HT1080 (cell line): ENCODE measurements around the gene CDC34. TPM values are rescaled to one million over a fixed set of nuclear protein-coding genes. Genes with fewer than 3 reads are reported as not detected.

ENCODE experiments used
- DNase-seq: peaks from one replicate; pipeline ENCODE4 v3.0.0-alpha.2; 2015; ENCODE audit warnings: low read depth
- total RNA-seq: library from RNA; depleted of rRNA; stranded (reverse); fragments of >200 nt; shearing (Covaris generic); gene quantifications from 2 replicates; pipeline ENCODE4 v1.2.3, GENCODE V29; 2014

The CDC34 gene
- total RNA-seq, 1 experiment from 2014 or later = 107 TPM

GRCh38 chr19:540867-541637 lies 9.5 kb downstream of the CDC34 start:
- no peak for DNase-seq

- no peak for DNase-seq
These were observed 10.1 kb downstream of the CDC34 start for GRCh38 chr19:541699-542098.

DNA sequence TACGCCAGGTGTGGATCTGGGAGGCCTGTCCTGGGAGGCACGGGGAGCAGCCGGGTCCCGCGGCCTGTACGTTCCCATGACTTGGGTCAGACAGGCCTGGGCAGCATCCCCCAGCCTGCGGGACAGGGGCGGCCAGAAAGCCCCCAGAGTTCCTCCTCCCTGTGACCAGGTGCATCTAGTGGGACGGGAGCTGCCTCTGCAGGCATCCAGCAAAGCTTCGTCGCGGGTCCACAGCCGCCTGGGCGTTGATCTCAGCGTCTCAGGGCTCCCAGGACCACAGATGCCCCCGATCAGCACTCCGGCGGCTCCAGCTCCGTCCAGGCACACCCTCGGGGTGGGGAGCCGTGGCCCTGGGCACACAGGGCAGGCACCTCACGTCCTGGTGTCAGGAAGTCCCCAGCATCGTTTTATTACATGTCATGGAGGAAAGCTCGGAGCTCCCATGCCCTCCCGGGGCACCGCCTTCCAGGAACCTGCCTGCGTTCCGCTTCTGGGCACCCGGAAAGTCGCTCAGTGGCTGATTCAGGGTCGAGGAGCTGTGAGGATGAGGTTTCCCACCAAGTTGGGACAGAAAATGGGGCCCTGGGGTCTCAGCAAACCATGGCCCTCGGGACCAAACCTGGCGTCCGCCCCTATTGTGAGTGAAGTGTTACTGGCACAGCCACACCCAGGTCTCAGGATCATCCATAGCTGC lies 10.8 kb downstream of the CDC34 start:
- no peak for DNase-seq

DNA sequence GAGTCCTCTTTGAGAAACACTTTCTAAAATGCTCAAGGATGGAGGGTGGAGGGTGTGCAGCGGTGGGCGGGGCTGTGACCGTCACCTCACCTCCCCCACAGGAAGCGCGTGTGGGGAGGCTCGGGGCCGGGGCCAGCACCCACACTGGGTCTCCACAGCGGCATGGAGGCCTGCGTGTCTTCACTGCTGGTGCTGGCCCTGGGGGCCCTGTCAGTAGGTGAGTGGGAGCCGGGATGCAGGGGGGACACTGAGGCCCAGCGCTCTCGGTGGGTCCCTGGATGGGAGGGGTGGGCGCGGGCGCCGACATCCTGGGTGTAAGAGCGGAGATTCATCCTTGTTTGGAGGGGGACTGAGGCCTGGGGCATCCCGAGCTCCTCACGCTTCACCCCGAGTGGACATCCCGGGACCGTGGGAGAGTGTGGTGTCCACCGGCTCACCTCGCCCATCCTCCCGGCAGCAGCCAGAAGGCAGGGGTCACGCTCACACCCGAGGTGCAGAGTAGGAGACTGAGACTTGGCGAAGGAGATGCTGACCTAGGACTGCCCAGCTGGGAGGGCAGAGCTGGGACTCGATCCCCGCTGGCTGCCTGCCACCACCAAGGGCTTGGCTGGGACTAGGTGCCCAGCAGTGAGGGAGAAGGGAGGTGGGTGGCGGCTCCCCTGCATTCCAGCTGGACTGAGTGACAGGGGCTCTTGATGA lies 12.5 kb downstream of the CDC34 start, which contains the start of gene GZMM:
GZMM (plus strand) TSS at position 144 of the 699 bp plus-strand sequence; CDS start at position 163, 19 bp downstream.
- no peak for DNase-seq

- DNase-seq = no peak
These were observed 15.6 kb downstream of the CDC34 start for GRCh38 chr19:547117-547516.

DNA sequence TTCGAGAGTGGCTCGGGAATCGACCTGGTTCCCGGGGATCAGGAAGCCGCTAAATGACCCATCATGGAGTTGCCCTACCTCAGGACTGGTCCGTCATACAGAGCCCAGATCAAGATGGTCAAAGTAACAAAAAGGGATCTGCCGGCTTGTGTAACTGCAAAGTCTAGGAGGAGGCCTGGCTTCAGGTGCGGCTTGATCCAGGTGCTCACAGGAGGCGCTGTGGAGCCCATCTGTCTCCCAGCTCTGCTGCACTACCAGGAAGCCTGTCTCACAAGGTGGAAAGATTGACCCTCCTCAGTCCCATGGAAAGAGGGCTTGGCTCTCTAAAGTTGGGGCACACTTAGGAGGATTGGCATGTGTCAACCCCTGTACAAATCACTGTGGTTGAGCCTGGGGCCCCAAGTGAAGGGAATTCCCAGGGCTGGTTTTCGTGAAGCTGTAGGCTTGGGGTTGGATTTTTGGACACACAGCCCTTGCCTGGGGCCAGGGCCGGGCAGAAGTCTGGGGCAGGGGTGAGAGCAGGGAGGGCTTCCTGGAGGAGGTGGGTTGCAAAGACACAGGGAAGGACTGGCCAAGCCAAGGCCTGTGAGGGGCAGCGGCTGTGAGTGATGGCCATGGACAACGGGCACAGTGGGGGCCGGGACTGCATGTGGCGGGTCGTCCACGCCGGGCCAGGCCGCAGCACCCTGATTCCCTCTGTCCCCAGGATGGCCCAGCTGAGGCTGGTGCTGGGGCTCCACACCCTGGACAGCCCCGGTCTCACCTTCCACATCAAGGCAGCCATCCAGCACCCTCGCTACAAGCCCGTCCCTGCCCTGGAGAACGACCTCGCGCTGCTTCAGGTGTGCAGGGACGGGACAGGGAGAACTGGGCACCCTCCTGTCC lies 16.5 kb downstream of the CDC34 start:
- no peak for DNase-seq

GRCh38 chr19:548886-549830 lies 17.6 kb downstream of the CDC34 start:
- DNase-seq = no peak

DNA sequence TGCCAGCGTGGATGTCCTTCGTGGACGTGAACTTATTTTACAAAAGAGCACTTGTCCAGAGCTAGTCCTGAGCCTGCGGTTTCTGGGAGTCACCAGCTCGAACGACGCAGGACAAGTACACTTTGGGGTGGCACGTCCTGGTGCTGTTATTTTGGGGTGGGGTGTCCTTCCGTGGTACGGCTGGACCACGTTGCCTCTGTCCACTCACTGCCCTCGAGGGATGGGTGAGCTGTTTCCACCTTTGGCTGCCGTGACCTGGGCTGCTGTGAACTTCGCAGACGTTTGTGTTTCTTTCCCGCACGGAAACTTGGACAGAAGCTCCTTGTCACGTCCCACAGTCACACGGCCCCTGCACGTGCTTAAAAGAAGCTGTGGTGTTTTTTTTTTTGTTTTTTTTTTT lies 23.3 kb downstream of the CDC34 start:
- DNase-seq = no peak

GRCh38 chr19:555474-555808 lies 23.9 kb downstream of the CDC34 start:
- no peak for DNase-seq

- no peak for DNase-seq
These were observed 25.2 kb downstream of the CDC34 start for GRCh38 chr19:556611-557382.

DNA sequence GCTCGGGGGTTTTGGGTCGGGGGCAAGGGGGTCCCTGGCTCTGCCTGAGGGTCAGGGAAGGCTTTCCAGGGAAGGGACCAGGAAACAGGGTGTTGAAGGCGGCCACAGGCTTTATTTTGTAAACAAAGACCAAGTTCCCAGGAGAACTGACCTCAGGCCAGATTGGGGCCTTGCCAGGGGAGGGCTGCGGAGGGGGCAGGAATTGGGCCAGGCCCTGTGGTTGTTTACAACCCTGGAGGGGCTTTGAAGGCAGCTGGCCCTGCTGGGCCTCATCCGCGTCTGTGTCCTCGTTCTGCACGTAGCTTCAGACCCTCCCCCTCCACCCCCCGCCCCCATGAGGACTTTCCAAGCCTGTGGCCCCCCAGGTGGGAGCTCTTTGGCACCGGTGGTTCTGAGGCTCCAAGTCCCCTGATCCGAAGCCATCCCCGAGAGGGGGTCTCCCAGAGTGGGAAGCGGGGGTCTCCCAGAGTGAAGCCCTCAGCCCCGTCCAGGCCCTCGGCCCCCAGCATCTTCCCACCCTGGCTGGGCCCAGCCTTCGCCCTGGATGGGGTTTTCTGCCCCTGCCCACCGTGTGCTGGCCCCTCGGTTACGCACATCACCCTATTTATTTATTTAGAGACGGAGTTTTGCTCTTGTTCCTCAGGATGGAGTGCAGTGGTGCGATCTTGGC lies 27.3 kb downstream of the CDC34 start:
- DNase-seq = no peak

- no peak for DNase-seq
These were observed 28.6 kb downstream of the CDC34 start for GRCh38 chr19:560121-560520.

- DNase-seq = no peak
These were observed 34.8 kb downstream of the CDC34 start for GRCh38 chr19:566403-566802.

GRCh38 chr19:566844-567243 lies 35.3 kb downstream of the CDC34 start:
- no peak for DNase-seq

- DNase-seq = no peak
These were observed 35.8 kb downstream of the CDC34 start for GRCh38 chr19:567296-567900.

GRCh38 chr19:570251-570686 lies 38.7 kb downstream of the CDC34 start:
- DNase-seq = no peak

GRCh38 chr19:570937-571565 lies 39.5 kb downstream of the CDC34 start:
- DNase-seq = no peak

DNA sequence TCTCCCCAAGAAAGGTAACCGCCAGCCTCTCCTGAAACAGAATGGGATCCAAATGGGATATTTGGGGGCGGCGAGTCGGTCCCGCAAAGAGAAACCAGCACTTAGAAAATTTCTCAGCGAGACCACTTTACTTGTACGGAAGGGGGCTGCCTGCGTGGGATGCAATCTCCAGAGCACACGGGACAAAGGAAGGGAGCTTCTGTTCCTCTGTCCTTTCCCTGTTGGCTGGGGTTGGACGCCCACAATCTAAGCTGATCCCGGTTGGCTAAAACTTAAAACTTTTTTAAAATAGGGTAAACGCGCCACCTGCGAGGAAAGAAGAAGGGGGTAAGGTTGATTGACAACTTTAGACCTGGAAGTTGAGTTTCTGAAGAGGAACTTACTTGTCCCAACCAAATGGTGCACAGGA lies 40.0 kb downstream of the CDC34 start:
- peak; percentile 40 for DNase-seq
